Mammary epithelial cell (primary cell): ENCODE measurements around the gene TSPAN18.

Experiments used
- CTCF ChIP-seq, 2 donors: IDR thresholded peaks in 1 of 2; conservative IDR thresholded peaks in 1 of 2; 2 replicates each; pipeline ENCODE4 v1.5.1; 2011 to 2012; ENCODE audit warnings: inconsistent platforms in 2 of 2, low read length in 2 of 2, mild to moderate bottlenecking in 2 of 2, control low read depth in 1 of 2, low read depth in 1 of 2; ENCODE audit not compliant: insufficient read depth in 1 of 2; ENCODE audit errors: extremely low read depth in 1 of 2
- EZH2 ChIP-seq: IDR thresholded peaks from 2 replicates; pipeline ENCODE4 v1.6.1; 2012; ENCODE audit warnings: low read length, inconsistent platforms, borderline replicate concordance

- TF ChIP-seq CTCF (conservative IDR thresholded peaks at IDR 0.05 in 1 of 2, IDR thresholded peaks at IDR 0.05 in 1 of 2; ENCODE audit: extremely low read depth in 1 of 2, insufficient read depth in 1 of 2, low read depth in 1 of 2, low read length in 2 of 2) (no peak), EZH2 (no peak)
Measured at GRCh38 chr11:44771841-44772240, 45.1 kb downstream of the TSPAN18 start.
